ENCODE measurements around the gene PPARG. TPM values are rescaled to one million over a fixed set of nuclear protein-coding genes. Genes with fewer than 3 reads are reported as not detected.

PPARG gene
- 1.3 and 1.5 TPM in 2 replicates for total RNA-seq
- 0.14 and 0.15 TPM in 2 replicates for polyA plus RNA-seq
- 0.10 and 0.34 TPM in 2 replicates for polyA plus RNA-seq (2011; cell fraction: cytosol; rRNA removed)
- 0.08 and 0.24 TPM in 2 replicates for polyA plus RNA-seq (2011; cell fraction: nucleus; rRNA removed)
- 0.12 and 0.29 TPM in 2 replicates for polyA plus RNA-seq (2012)
- polyA minus RNA-seq: 2.3 TPM in 1 of 2 replicates, not detected in the other
- 32.1 TPM for polyA minus RNA-seq (2011; cell fraction: cytosol; rRNA and poly(A)+ RNA removed)
- polyA minus RNA-seq (2011; cell fraction: nucleus; rRNA and poly(A)+ RNA removed): 0.77 TPM in 1 of 2 replicates, not detected in the other
- percentile 28 among the genes with signal in this experiment for Bru-seq, nascent RNA
- percentile 25 among the genes with signal in this experiment for BruChase-seq, experiment 1, labeled RNA remaining after a 6-hour chase
- percentile 29 among the genes with signal in this experiment for BruChase-seq, experiment 2, labeled RNA remaining after a 2-hour chase
- long read RNA-seq, partial matches to known transcripts: 1 of 3 reads
- long read RNA-seq, other reads (novel, unspliced or antisense): 0 of 3 reads

- Histone ChIP-seq H3K9me3 (replicated peaks; ENCODE audit: control insufficient read depth, insufficient read depth, low read length) (no peaks in the 10 kb centered on the region), H2AFZ (ENCODE audit: low read depth, low read length) (peak within 1 kb of the TSS; percentile 75), H3K27ac (ENCODE audit: insufficient read depth, low read depth, low read length) (no peak within 1 kb of the TSS), H3K27me3 (ENCODE audit: control insufficient read depth in 2 of 2, insufficient read depth in 2 of 2, low read length in 2 of 2) (peaks cover 25 to 31% of the 10 kb centered on the region in 2 experiments), H4K20me1 (replicated peaks; ENCODE audit: control insufficient read depth, extremely low read depth, insufficient read depth, low read length) (no peaks in the 10 kb centered on the region), H3K4me2 (ENCODE audit: insufficient read depth, low read length) (peak within 1 kb of the TSS; percentile 47), H3K4me1 (ENCODE audit: control insufficient read depth, extremely low read depth, insufficient read depth, low read length) (no peaks in the 10 kb centered on the region), H3K79me2 (ENCODE audit: control insufficient read depth, insufficient read depth, low read length) (no peaks in the 10 kb centered on the region), H3K4me3 (replicated peaks in 1 of 3; ENCODE audit: insufficient read depth in 1 of 3, low read depth in 1 of 3, low read length in 3 of 3) (peak within 1 kb of the TSS in 2 of 3 experiments; percentile 6 to 32), H3K9ac (replicated peaks; ENCODE audit: extremely low read depth, insufficient read depth, low read length) (no peak within 1 kb of the TSS), H3K36me3 (ENCODE audit: control insufficient read depth in 2 of 2, extremely low read depth in 1 of 2, insufficient read depth in 2 of 2, low read length in 2 of 2) (no peaks in the 10 kb centered on the region), H3K9me1 (replicated peaks; ENCODE audit: control insufficient read depth, extremely low read depth, insufficient read depth, low read length) (no peaks in the 10 kb centered on the region)
- TF ChIP-seq FOS (IDR thresholded peaks at IDR 0.05; ENCODE audit: borderline replicate concordance, insufficient read depth, low read length) (no peak), GATA2 (IDR thresholded peaks at IDR 0.05; ENCODE audit: insufficient read depth, insufficient read length, low read depth, low read length) (no peak), JUN (IDR thresholded peaks at IDR 0.05; ENCODE audit: borderline replicate concordance, insufficient read depth, insufficient read length, low read depth) (no peak), EZH2 (IDR thresholded peaks at IDR 0.05; ENCODE audit: borderline replicate concordance, low read depth, low read length, severe bottlenecking) (peak; percentile 98), MAX (IDR thresholded peaks at IDR 0.05; ENCODE audit: insufficient read depth, insufficient read length) (no peak)
- intact Hi-C loops (cut with micrococcal nuclease) (loop anchor here (5.0 kb wide), 1 partner anchor 189 kb away; no protein-coding TSS in a partner anchor), dilution Hi-C loops (cut with MboI; ENCODE audit: extremely low pct_ligation_motif_present, low sequenced_read_pairs) (no loop called here)
- ChIA-PET CTCF (interaction anchor here (1.0 kb wide), 1 partner anchor 153 kb away, joined by 4 read pairs; no protein-coding TSS in a partner anchor), POLR2A (no interaction called here)
- BruUV-seq (replicated peaks): no TSS peak
- FAIRE-seq (no peak), DNase-seq (ENCODE audit: low read depth, low spot score) (no peak)
Measured at GRCh38 chr3:12288182-12289129, at the start of gene PPARG. PPARG (plus strand) TSS chr3:12289070; CDS start chr3:12379712, 90,642 bp downstream.

Data from endothelial cell of umbilical vein (primary cell).